Measurements from ENCODE around the gene POU4F3. TPM values are rescaled to one million over a fixed set of nuclear protein-coding genes. Genes with fewer than 3 reads are reported as not detected.

POU4F3 gene
- total RNA-seq, 1 donor from 2014 or later: 0.22 TPM

- Histone ChIP-seq H3F3A (ENCODE audit: low read depth) (no peaks in the 10 kb centered on the region), H3K9ac (no peak overlapping the region), H3K27ac (no peak overlapping the region), H3K27me3 (peaks cover 23% of the 10 kb centered on the region), H3K4me1 (no peaks in the 10 kb centered on the region), H3K36me3 (no peaks in the 10 kb centered on the region), H3K4me2 (no peak overlapping the region), H4K20me1 (ENCODE audit: low read depth) (no peaks in the 10 kb centered on the region), H3K79me2 (ENCODE audit: low read depth) (no peaks in the 10 kb centered on the region), H3K4me3 (no peak overlapping the region), H2AFZ (replicated peaks) (no peak overlapping the region), H3K9me3 (ENCODE audit: low read depth) (no peaks in the 10 kb centered on the region)
- TF ChIP-seq EZH2phosphoT487 (IDR thresholded peaks at IDR 0.05) (no peak), CTCF (IDR thresholded peaks at IDR 0.05) (no peak), EZH2 (IDR thresholded peaks at IDR 0.05) (no peak)
- Mint-ChIP-seq H3K36me3 (no peaks in the 10 kb centered on the region), H3K27me3 (ENCODE audit: insufficient read depth, low read depth) (no peaks in the 10 kb centered on the region), H3K4me1 (no peaks in the 10 kb centered on the region), H3K27ac (no peak overlapping the region), H3K4me3 (no peak overlapping the region), H3K9me3 (no peaks in the 10 kb centered on the region)
- DNase-seq (ENCODE audit: low spot score): no peak
These were observed 49.7 kb downstream of the POU4F3 start for GRCh38 chr5:146388386-146388785.

GRCh38 chr5:146390469-146390868 lies 51.8 kb downstream of the POU4F3 start:
- no peak overlapping the region for H3K4me3 Mint-ChIP-seq
- peak; percentile 60 for DNase-seq (ENCODE audit: low spot score)

More at GRCh38 chr5:146390469-146390868, 51.8 kb downstream of the POU4F3 start:
- no peak overlapping the region for H3K27ac ChIP-seq
- no peaks in the 10 kb centered on the region for H4K20me1 ChIP-seq (ENCODE audit: low read depth)
- no peaks in the 10 kb centered on the region for H3K4me1 Mint-ChIP-seq
- no peaks in the 10 kb centered on the region for H3K36me3 Mint-ChIP-seq
- H3K27me3 ChIP-seq: peaks cover 23% of the 10 kb centered on the region
- no peaks in the 10 kb centered on the region for H3K9me3 Mint-ChIP-seq
- H3K9me3 ChIP-seq (ENCODE audit: low read depth): no peaks in the 10 kb centered on the region
- H3K4me2 ChIP-seq: no peak overlapping the region
- H3K9ac ChIP-seq: no peak overlapping the region
- no peak overlapping the region for H3K4me3 ChIP-seq
- TF ChIP-seq CTCF (IDR thresholded peaks at IDR 0.05): peak; percentile 77
- no peak for TF ChIP-seq EZH2phosphoT487 (IDR thresholded peaks at IDR 0.05)
- H3F3A ChIP-seq (ENCODE audit: low read depth): no peaks in the 10 kb centered on the region
- H3K36me3 ChIP-seq: no peaks in the 10 kb centered on the region
- H2AFZ ChIP-seq (replicated peaks): no peak overlapping the region
- H3K27ac Mint-ChIP-seq: no peak overlapping the region
- peaks cover 2% of the 10 kb centered on the region for H3K27me3 Mint-ChIP-seq (ENCODE audit: insufficient read depth, low read depth)
- peaks cover 5% of the 10 kb centered on the region for H3K4me1 ChIP-seq
- no peaks in the 10 kb centered on the region for H3K79me2 ChIP-seq (ENCODE audit: low read depth)

Other genes with a start within 250 kb of the POU4F3 start
- gene PLAC8L1, start 233.3 kb upstream of the POU4F3 start, total RNA-seq (ENCODE audit: low replicate concordance): 0.51 TPM in 1 of 2 replicates, not detected in the other
- gene LARS1, start 156.2 kb upstream of the POU4F3 start, total RNA-seq (ENCODE audit: low replicate concordance): 124 and 197 TPM in 2 replicates
- 44.3 and 55.0 TPM in 2 replicates for gene RBM27, start 135.2 kb upstream of the POU4F3 start, total RNA-seq (ENCODE audit: low replicate concordance)
- 168 and 227 TPM in 2 replicates for gene TCERG1, start 108.5 kb downstream of the POU4F3 start, total RNA-seq (ENCODE audit: low replicate concordance)
- gene GPR151, start 177.4 kb downstream of the POU4F3 start, total RNA-seq (ENCODE audit: low replicate concordance): not detected in 2 replicates

Measured in neural progenitor cell (in vitro differentiated cells).